ENCODE data around the gene LCE1A. TPM values are rescaled to one million over a fixed set of nuclear protein-coding genes. Genes with fewer than 3 reads are reported as not detected.
A peak's percentile ranks its signal among the peaks of the same experiment; 100 is the strongest.

LCE1A gene
- total RNA-seq, 1 donor from 2014 or later, result not detected

- ATAC-seq (no peak), DNase-seq (ENCODE audit: missing footprints) (no peak)
- intact Hi-C loops (cut with DNase I), result no loop called here
These were observed 37.2 kb downstream of the LCE1A start for GRCh38 chr1:152864443-152864842.

DNA sequence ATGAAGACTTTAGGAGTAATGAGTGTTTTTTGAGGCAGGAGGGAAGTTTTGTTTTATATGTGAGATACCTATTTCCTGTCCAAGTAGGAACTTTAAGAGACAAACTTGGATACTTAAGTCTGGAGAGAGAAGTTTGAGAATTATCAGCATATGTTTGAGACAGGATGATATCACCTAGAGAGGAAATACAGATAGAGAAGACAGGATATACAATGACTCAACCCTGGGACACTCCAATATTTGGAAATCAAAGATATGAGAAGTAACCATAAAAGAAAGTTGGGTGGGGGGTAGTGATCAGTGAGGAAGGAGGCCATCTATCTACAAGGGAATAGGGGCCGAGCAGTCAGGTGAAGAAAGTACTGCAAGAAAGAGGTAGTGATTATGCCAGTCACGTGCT, 39.0 kb downstream of the LCE1A start:
- ATAC-seq, result no peak
- intact Hi-C loops (cut with DNase I), result no loop called here
- no peak for DNase-seq (ENCODE audit: missing footprints)

- intact Hi-C loops (cut with DNase I), result no loop called here
- peak; percentile 34 for ATAC-seq
- DNase-seq (ENCODE audit: missing footprints), result no peak
These were observed 42.6 kb downstream of the LCE1A start for GRCh38 chr1:152869808-152870419.

- ATAC-seq (no peak), DNase-seq (ENCODE audit: missing footprints) (no peak)
- intact Hi-C loops (cut with DNase I), result no loop called here
These were observed 43.8 kb downstream of the LCE1A start for GRCh38 chr1:152870831-152871730.

GRCh38 chr1:152871731-152872126, 44.5 kb downstream of the LCE1A start:
- ATAC-seq (no peak), DNase-seq (ENCODE audit: missing footprints) (no peak)
- intact Hi-C loops (cut with DNase I), result no loop called here

GRCh38 chr1:152873495-152873894, 46.2 kb downstream of the LCE1A start:
- no peak for DNase-seq (ENCODE audit: missing footprints)
- intact Hi-C loops (cut with DNase I), result no loop called here
- ATAC-seq, result no peak

GRCh38 chr1:152876827-152877226, 49.6 kb downstream of the LCE1A start:
- ATAC-seq (no peak), DNase-seq (ENCODE audit: missing footprints) (no peak)
- intact Hi-C loops (cut with DNase I), result no loop called here

Other genes starting within 250 kb of the LCE1A start
- gene LCE3D, start 247.0 kb upstream of the LCE1A start, total RNA-seq, result not detected
- gene LCE3C, start 227.2 kb upstream of the LCE1A start, total RNA-seq, result not detected
- not detected for gene LCE3B, start 213.7 kb upstream of the LCE1A start, total RNA-seq
- gene LCE3A, start 204.4 kb upstream of the LCE1A start, total RNA-seq, result not detected
- gene LCE2D, start 164.1 kb upstream of the LCE1A start, total RNA-seq, result not detected
- not detected for gene LCE2C, start 152.2 kb upstream of the LCE1A start, total RNA-seq
- not detected for gene LCE2B, start 141.3 kb upstream of the LCE1A start, total RNA-seq
- not detected for gene LCE2A, start 129.1 kb upstream of the LCE1A start, total RNA-seq
- gene LCE4A, start 119.3 kb upstream of the LCE1A start, total RNA-seq, result not detected
- not detected for gene KPRP, start 69.4 kb upstream of the LCE1A start, total RNA-seq
- gene LCE1F, start 52.3 kb upstream of the LCE1A start, total RNA-seq, result not detected
- gene LCE1E, start 41.2 kb upstream of the LCE1A start, total RNA-seq, result not detected
- gene LCE1D, start 30.8 kb upstream of the LCE1A start, total RNA-seq, result not detected
- gene LCE1C, start 20.8 kb upstream of the LCE1A start, total RNA-seq, result not detected
- not detected for gene LCE1B, start 15.5 kb upstream of the LCE1A start, total RNA-seq
- not detected for gene LCE6A, start 15.4 kb downstream of the LCE1A start, total RNA-seq
- gene LCE7A, start 32.5 kb downstream of the LCE1A start, total RNA-seq, result not detected
- gene SMCP, start 50.8 kb downstream of the LCE1A start, total RNA-seq, result not detected
- gene IVL, start 81.1 kb downstream of the LCE1A start, total RNA-seq, result not detected
- not detected for gene SPRR5, start 119.7 kb downstream of the LCE1A start, total RNA-seq
- gene SPRR4, start 143.2 kb downstream of the LCE1A start, total RNA-seq, result not detected
- not detected for gene SPRR1A, start 156.6 kb downstream of the LCE1A start, total RNA-seq
- gene SPRR3, start 174.3 kb downstream of the LCE1A start, total RNA-seq, result not detected
- gene SPRR1B, start 203.7 kb downstream of the LCE1A start, total RNA-seq, result not detected
- not detected for gene SPRR2D, start 213.6 kb downstream of the LCE1A start, total RNA-seq
- not detected for gene SPRR2A, start 230.0 kb downstream of the LCE1A start, total RNA-seq
- not detected for gene SPRR2B, start 244.1 kb downstream of the LCE1A start, total RNA-seq

All from Right ventricle myocardium inferior (tissue), 1 donor.